H7 (cell line): ENCODE results near the gene PIH1D2. TPM values are rescaled to one million over a fixed set of nuclear protein-coding genes. Genes with fewer than 3 reads are reported as not detected.
"Not testable (repeated sequence)": the region's sequence is repeated elsewhere in the genome, so short reads cannot be mapped to it uniquely, and the experiment has no call there.

Source experiments
- DNase-seq: peaks from one replicate; pipeline ENCODE4 v3.0.0; 2012
- H3K27me3 ChIP-seq: 2 replicates; pipeline ENCODE4 v1.6.0; 2011; ENCODE audit warnings: mild to moderate bottlenecking, low read length; ENCODE audit not compliant: control insufficient read depth, insufficient read depth
- H3K36me3 ChIP-seq: replicated peaks from 2 replicates; pipeline ENCODE4 v1.5.1; 2011; ENCODE audit warnings: low read length; ENCODE audit not compliant: control insufficient read depth, insufficient read depth
- H3K4me3 ChIP-seq: 2 replicates; pipeline ENCODE4 v1.5.1; 2011; ENCODE audit warnings: low read depth, mild to moderate bottlenecking, control low read depth, low read length, moderate library complexity; ENCODE audit not compliant: insufficient read depth
- total RNA-seq: library from RNA; depleted of rRNA; stranded (reverse); fragments of >200 nt; shearing (Covaris generic); gene quantifications from 2 replicates; pipeline ENCODE4 v1.2.3, GENCODE V29; 2014; rRNA removed

The PIH1D2 gene
- total RNA-seq, 1 experiment from 2014 or later = 1.0 TPM

DNA sequence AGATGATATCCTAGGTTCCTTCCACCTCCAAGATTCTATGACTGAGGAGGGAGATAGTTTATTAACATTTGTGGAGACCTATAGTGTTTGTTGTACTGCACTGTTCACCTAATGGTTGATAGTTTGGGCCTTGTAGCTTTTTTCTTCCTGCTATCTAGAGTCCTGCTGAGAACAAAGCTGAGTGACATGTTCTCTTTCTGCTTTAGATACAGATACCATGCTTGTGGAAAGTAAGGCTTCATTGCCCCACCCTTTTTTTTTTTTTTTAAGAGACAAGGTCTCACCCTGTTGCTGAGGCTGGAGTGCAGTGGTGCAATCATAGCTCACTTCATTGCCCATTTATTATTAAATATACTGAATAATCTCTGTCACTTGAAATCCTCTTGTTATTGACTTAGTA is 36.3 kb downstream of the PIH1D2 start:
- no peak for DNase-seq
- Histone ChIP-seq H3K27me3 (no peaks in the 10 kb centered on the region), H3K4me3 (no peak overlapping the region), H3K36me3 (peaks cover 16% of the 10 kb centered on the region)

DNA sequence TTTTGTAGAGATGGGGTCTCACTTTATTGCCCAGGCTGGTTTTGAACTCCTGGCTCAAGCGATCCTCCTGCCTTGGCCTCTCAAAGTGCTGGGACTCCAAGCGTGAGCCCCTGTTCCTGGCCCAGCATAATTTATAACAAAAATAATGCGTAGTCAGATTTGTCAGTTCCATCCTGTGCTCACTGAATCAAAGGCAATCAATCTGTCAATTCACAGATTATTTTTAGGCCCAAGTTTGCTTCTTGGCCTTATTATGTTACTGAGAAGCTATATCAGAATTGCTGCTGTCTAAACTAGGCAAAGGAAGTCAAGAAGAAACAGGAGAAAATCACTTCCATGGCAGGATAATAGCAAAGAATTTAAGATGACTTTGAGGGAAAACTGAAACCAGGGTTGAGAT is 39.9 kb downstream of the PIH1D2 start:
- no peak for DNase-seq
- H3K36me3 ChIP-seq = peaks cover 32% of the 10 kb centered on the region
- no peak overlapping the region for H3K4me3 ChIP-seq
- H3K27me3 ChIP-seq = no peaks in the 10 kb centered on the region

DNA sequence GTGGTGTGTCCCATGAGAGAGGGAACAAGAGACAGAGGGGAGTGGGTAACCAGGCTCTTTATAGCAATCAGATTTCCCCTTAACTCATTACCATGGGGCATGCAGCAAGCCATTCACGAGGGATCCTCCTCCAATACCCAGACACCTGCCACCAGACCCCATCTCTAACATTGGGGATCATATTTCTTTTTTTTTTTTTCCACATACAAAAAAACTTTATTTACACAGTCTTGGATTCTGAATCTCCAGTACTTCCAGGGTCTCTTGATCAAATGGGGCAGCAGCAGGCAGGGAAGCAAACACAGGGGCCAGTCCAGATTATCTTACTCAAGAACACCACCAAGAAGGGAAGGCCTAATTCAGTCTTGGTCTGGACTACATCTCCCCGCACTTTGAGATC is 44.4 kb downstream of the PIH1D2 start:
- Histone ChIP-seq H3K4me3 (no peak overlapping the region), H3K36me3 (peaks cover 33% of the 10 kb centered on the region), H3K27me3 (no peaks in the 10 kb centered on the region)
- DNase-seq = no peak

DNA sequence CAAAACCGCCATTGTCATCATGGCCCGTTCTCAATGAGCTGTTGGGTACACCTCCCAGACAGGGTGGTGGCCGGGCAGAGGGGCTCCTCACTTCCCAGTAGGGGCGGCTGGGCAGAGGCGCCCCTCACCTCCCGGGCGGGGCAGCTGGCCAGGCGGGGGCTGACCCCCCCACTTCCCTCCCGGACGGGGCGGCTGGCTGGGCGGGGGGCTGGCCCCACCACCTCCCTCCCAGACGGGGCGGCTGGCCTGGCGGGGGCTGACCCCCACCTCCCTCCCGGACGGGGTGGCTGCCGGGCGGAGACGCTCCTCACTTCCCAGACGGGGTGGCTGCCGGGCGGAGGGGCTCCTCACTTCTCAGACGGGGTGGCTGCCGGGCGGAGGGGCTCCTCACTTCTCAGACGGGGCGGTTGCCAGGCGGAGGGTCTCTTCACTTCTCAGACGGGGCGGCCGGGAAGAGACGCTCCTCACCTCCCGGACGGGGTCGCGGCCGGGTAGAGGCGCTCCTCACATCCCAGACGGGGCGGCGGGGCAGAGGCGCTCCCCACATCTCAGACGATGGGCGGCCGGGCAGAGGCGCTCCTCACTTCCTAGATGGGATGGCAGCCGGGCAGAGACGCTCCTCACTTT is 46.9 kb downstream of the PIH1D2 start:
- H3K36me3 ChIP-seq = peaks cover 24% of the 10 kb centered on the region
- DNase-seq, H3K4me3 ChIP-seq, H3K27me3 ChIP-seq: not testable (repeated sequence)

DNA sequence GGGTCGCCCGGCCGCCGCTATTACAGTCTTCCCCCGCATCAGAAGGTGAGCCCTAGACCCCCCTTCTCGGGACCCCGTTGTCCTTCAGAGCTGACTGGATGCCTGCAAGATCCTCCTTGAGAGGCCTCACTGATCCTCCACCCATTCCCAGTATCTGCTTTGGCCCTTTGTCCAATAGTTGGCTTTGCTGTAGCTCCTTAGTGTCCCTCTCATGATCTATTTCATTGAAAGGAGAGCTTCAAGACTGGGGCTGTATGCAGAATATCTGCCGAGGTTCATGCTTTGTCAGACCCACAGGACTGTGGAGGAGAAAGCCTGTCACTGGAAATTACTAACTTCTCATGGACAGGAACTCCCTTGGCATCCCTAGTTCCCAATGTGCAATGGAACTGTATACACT is 48.1 kb downstream of the PIH1D2 start:
- H3K27me3 ChIP-seq = no peaks in the 10 kb centered on the region
- no peak for DNase-seq
- H3K36me3 ChIP-seq = peaks cover 21% of the 10 kb centered on the region
- peak overlapping the region; percentile 99 for H3K4me3 ChIP-seq

DNA sequence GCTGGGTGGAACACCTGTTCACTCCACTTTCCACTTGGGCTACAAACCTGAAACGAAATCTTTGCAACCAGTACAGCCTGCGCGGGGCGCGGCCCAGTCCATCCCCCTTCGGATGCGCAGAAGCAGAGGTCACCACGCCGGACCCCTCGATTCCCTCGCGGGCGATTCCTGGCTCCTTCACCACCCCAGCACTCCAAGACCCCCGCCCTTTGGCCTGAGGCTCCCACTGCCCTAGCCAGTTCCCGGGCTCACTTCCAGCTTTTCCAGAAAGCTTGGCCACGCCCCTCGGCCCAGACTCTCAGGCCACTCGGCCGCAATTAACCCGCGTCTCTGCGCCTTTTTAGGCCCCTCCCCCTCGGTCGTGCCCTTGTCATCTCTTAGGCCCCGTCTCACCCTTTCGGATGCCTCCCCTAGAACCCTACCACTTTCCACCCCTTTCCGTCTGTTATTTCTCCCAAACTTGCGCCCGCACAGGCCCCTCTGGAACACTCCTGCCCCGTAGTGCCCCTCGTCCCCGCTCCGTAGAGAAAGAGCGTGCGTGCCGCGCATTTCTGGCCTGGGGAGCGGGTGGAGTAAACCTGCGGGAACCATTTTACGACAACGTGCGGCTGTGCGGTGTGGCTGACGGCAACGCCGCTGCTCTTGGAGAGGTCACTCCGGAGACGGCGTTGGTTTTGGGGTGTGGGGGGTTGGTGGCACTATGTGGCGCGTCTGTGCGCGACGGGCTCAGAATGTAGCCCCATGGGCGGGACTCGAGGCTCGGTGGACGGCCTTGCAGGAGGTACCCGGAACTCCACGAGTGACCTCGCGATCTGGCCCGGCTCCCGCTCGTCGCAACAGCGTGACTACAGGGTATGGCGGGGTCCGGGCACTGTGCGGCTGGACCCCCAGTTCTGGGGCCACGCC is 48.8 kb downstream of the PIH1D2 start, which contains the start of gene DLAT:
TSS of gene DLAT (plus strand) at position 636 of the 906 bp plus-strand sequence. CDS start at position 701, 65 bp downstream.
- H3K36me3 ChIP-seq = peaks cover 18% of the 10 kb centered on the region
- H3K4me3 ChIP-seq = peak within 1 kb of the TSS; percentile 99
- peak; percentile 93 for DNase-seq
- no peaks in the 10 kb centered on the region for H3K27me3 ChIP-seq

DNA sequence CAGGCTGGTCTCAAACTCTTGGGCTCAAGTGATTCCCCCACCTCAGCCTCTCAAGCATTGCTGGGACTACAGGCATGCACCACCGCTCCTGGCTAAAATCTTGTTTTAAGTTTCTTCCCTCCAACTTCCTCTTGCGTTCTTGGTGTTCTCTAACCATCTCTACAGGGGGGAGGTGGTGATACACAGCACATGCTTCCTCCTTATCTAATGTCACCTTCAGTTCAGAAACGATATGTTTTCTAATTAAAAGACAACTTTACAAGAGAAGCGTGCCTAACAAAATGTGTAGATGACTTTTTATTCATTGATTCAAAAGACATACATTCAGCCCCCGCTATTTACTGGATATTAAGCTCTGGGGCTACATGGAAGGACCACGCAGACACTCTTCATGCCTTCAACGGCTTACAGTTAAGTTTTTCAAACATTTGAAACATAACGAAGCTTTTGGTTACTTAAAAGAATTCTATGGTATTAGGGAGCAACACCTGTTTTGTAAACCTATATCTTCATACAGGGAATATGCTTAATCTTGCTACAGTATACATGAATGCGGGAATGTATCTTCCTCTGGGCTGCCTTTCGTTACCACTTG is 49.5 kb downstream of the PIH1D2 start:
- peak overlapping the region; percentile 99 for H3K4me3 ChIP-seq
- no peaks in the 10 kb centered on the region for H3K27me3 ChIP-seq
- peaks cover 11% of the 10 kb centered on the region for H3K36me3 ChIP-seq
- peak; percentile 45 for DNase-seq

DNA sequence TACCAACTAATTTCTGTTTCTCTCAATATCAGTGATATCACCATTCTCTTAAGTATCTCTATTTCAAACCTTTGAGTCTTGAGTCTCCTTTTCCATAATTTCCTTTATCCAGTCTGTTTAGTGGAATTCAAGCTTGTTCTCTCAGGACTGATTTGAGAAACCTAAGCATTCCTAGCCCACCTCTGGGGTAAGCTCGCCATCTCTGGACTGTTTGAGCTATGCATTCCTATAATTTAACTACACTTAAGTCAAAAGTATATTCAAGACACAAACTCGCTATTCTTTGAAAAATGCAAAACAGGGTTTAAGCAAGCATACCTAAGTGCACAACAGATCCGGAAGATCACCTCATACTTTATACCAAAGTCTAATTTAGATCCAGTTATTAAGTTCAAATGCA is 50.7 kb downstream of the PIH1D2 start:
- DNase-seq = no peak
- Histone ChIP-seq H3K4me3 (no peak overlapping the region), H3K36me3 (peaks cover 4% of the 10 kb centered on the region), H3K27me3 (no peaks in the 10 kb centered on the region)

DNA sequence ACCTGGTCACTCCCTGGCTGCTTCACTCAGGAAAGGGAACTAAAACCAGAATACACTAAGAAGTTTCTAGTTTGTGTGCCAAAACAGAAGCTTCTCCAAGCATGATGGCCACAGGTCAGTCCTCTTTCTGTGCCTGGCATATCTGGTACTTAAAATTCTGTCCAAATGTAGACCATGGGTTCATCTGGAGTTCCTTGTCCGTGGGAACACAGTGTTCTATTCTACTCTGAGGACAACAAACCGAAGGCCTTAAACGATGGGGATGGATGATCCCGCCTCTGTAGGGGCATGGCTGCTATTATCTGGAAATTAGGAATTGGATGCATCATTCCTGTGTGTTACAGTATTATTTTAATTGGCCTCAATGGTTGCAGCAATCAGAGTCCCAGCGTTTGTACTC is 54.8 kb downstream of the PIH1D2 start:
- Histone ChIP-seq H3K27me3 (no peaks in the 10 kb centered on the region), H3K36me3 (no peaks in the 10 kb centered on the region), H3K4me3 (no peak overlapping the region)
- DNase-seq = no peak

Other genes with a start within 250 kb of the PIH1D2 start
- 17.4 and 23.3 TPM in 2 replicates for gene ALG9, start 202.4 kb downstream of the PIH1D2 start, total RNA-seq
- gene FDXACB1, start 194.9 kb downstream of the PIH1D2 start, total RNA-seq = 3.8 and 4.1 TPM in 2 replicates
- gene CFAP68, start 194.5 kb downstream of the PIH1D2 start, total RNA-seq = 8.7 and 10.7 TPM in 2 replicates
- gene CRYAB, start 162.2 kb downstream of the PIH1D2 start, total RNA-seq = 0.44 and 1.5 TPM in 2 replicates
- gene HSPB2, start 161.3 kb downstream of the PIH1D2 start, total RNA-seq = 0.18 TPM in 1 of 2 replicates, not detected in the other
- gene C11orf52, start 155.1 kb downstream of the PIH1D2 start, total RNA-seq = 0.33 and 1.7 TPM in 2 replicates
- 5.0 and 8.7 TPM in 2 replicates for gene DIXDC1, start 136.7 kb downstream of the PIH1D2 start, total RNA-seq
- gene DLAT, start 48.6 kb downstream of the PIH1D2 start, total RNA-seq = 94.0 and 105 TPM in 2 replicates
- gene NKAPD1, start 282 bp upstream of the PIH1D2 start, total RNA-seq = 15.8 and 20.0 TPM in 2 replicates
- gene TIMM8B, start 12.7 kb upstream of the PIH1D2 start, total RNA-seq = 86.5 and 125 TPM in 2 replicates
- gene SDHD, start 12.9 kb upstream of the PIH1D2 start, total RNA-seq = 194 and 218 TPM in 2 replicates
- not detected in 2 replicates for gene IL18, start 90.1 kb upstream of the PIH1D2 start, total RNA-seq
- gene TEX12, start 93.4 kb upstream of the PIH1D2 start, total RNA-seq = 0.21 TPM in 1 of 2 replicates, not detected in the other
- gene BCO2, start 101.5 kb upstream of the PIH1D2 start, total RNA-seq = 0.48 and 1.5 TPM in 2 replicates
- gene PTS, start 152.4 kb upstream of the PIH1D2 start, total RNA-seq = 13.3 and 17.2 TPM in 2 replicates
- not detected in 2 replicates for gene PLET1, start 186.8 kb upstream of the PIH1D2 start, total RNA-seq